Activated CD8-positive, alpha-beta memory T cell treated with anti-CD3 and anti-CD28 coated beads, Interleukin-2, amount 50 U/mL, for 4 hours (primary cell): ENCODE results near the gene SLC12A3.
"Not testable (repeated sequence)": the region's sequence is repeated elsewhere in the genome, so short reads cannot be mapped to it uniquely, and the experiment has no call there.

Source experiments
- DNase-seq: peaks from one replicate; pipeline ENCODE4 v3.0.0-alpha.2; 2020

The SLC12A3 gene

DNA sequence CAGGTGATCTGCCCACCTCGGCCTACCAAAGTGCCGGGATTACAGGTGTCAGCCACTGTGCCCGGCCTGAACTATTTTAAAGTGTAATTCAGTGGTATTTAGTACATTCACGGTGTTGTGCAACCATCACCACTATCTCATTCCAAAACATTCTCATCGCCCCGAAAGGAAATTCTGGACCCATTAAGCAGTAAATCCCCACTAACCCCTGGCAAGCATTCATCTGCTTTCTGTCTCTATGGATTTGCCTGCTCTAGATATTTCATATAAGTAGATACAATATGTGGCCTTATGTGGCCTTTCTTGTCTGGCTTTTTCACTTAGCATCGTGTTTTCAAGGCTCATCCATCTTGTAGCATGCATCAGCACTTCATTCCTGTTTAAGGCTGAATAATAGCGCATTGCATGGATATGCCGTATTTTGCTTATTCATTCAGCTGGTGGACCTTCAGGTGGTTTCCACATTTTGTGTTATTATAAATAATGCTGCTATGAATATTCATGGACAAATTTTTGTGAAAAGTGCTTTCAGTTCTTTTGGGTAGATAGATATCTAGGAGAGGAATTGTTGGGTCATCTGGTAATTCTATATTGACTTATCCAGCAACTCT, 58.6 kb downstream of the SLC12A3 start:
- DNase-seq, result no peak

DNA sequence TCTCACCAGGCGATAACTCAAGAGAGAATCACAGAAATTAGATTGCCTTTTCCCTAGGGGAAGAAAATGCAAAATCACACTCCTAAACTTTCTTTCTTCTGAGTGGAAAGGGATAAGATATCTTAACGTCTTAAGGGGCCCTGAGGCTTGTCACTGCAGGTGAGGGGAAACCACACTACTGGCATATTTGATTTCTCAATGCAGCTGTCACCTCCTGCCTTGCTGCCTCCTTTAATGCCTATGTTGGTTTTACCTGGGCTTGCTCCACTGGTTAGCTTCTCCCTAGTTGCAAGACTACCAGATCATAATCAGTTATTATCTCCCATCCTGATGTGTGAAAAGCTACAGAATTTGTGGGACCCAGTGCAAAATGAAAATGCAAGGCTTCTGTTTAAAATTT, 62.5 kb downstream of the SLC12A3 start:
- no peak for DNase-seq

- DNase-seq, result no peak
These were observed 64.6 kb downstream of the SLC12A3 start for GRCh38 chr16:56929639-56930038.

- DNase-seq, result no peak
These were observed 65.7 kb downstream of the SLC12A3 start for GRCh38 chr16:56930486-56931270.

DNA sequence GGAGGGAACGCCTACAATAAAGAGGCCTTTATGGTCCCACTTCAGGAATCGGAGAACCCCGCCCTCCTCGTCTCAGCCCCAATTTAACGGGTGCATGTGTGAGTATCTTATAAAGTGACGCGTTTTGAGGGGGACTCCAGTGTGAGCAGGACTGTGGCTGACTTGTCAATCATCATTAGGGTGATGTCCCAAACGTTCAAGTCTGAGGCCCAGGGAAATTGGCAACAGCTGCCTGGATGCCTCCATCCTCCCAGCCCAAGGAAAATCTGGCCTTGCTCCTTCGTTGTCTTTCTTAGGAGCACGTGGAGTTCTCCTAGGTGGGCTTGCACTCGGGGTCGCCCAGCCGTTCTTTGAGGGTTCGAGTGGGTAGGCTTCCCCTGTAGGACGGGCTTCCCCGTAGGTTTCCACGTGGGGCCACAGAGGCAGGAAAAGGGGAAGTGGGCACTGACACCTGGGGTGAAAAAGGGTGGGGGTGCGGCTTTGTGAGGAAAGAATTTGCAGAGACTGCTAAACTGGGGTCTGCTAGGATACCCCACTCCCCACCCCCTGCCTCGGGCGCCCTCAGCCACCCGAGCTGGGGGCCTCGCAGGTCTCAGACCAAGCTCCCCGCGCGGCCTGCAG, 66.4 kb downstream of the SLC12A3 start:
- DNase-seq, result no peak

- DNase-seq, result peak; percentile 99
These were observed 67.1 kb downstream of the SLC12A3 start, which contains the start of gene HERPUD1 for GRCh38 chr16:56931892-56932720. Gene HERPUD1, plus strand, starts transcription at chr16:56932142. Its CDS starts 103 bp downstream, at chr16:56932245.

- DNase-seq, result peak; percentile 32
These were observed 68.0 kb downstream of the SLC12A3 start for GRCh38 chr16:56932721-56933619.

GRCh38 chr16:56933828-56934598, 69.0 kb downstream of the SLC12A3 start:
- no peak for DNase-seq

GRCh38 chr16:56934599-56935145, 69.7 kb downstream of the SLC12A3 start:
- not testable (repeated sequence) for DNase-seq

GRCh38 chr16:56935201-56935600, 70.2 kb downstream of the SLC12A3 start:
- no peak for DNase-seq

DNA sequence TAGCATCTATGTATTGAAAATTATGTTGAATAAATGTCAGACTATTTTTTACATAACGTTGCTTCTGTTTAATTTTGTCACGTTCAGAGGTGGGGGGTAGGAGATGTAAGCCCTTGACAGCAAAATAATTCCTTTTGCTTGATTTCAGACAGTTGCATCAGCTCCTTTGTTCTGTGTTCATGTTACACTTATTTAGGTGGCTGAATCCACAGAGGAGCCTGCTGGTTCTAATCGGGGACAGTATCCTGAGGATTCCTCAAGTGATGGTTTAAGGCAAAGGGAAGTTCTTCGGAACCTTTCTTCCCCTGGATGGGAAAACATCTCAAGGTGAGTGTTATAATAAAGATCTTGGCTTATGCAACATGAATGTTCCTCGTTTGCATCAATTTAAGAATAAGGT, 71.5 kb downstream of the SLC12A3 start:
- no peak for DNase-seq

DNA sequence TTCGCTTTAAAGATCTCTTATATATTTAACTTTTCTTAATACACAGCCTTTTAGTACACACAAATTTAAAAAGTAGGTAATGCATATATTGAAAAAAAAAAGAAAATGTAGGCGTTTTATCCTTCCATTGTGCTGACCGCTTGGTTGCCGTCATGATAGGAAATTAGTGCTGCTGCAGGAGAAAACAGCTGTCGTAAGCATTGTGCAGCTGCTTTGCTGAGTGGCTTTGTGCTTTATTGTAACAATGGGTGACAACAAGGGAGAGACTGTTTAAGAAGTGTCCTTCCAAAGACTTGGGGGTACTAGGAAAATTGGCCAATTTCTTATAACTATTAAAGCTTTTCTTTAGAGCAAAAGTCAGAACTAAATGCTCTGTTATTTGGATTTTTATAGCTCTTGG, 71.9 kb downstream of the SLC12A3 start:
- DNase-seq, result no peak

- DNase-seq, result peak; percentile 30
These were observed 73.9 kb downstream of the SLC12A3 start for GRCh38 chr16:56938664-56939513.

GRCh38 chr16:56939801-56940200, 74.8 kb downstream of the SLC12A3 start:
- no peak for DNase-seq

- no peak for DNase-seq
These were observed 76.1 kb downstream of the SLC12A3 start for GRCh38 chr16:56941092-56941491.

- no peak for DNase-seq
These were observed 76.9 kb downstream of the SLC12A3 start for GRCh38 chr16:56941856-56942331.

GRCh38 chr16:56943761-56944375, 78.9 kb downstream of the SLC12A3 start:
- no peak for DNase-seq

GRCh38 chr16:56944954-56945839, 80.2 kb downstream of the SLC12A3 start:
- no peak for DNase-seq
